ENCODE data around the gene ALG13. TPM values are rescaled to one million over a fixed set of nuclear protein-coding genes. Genes with fewer than 3 reads are reported as not detected.
"Not testable (repeated sequence)": the region's sequence is repeated elsewhere in the genome, so short reads cannot be mapped to it uniquely, and the experiment has no call there.

Gene ALG13
- 10 to 100 TPM; 35.0 to 41.2 TPM for total RNA-seq

DNA sequence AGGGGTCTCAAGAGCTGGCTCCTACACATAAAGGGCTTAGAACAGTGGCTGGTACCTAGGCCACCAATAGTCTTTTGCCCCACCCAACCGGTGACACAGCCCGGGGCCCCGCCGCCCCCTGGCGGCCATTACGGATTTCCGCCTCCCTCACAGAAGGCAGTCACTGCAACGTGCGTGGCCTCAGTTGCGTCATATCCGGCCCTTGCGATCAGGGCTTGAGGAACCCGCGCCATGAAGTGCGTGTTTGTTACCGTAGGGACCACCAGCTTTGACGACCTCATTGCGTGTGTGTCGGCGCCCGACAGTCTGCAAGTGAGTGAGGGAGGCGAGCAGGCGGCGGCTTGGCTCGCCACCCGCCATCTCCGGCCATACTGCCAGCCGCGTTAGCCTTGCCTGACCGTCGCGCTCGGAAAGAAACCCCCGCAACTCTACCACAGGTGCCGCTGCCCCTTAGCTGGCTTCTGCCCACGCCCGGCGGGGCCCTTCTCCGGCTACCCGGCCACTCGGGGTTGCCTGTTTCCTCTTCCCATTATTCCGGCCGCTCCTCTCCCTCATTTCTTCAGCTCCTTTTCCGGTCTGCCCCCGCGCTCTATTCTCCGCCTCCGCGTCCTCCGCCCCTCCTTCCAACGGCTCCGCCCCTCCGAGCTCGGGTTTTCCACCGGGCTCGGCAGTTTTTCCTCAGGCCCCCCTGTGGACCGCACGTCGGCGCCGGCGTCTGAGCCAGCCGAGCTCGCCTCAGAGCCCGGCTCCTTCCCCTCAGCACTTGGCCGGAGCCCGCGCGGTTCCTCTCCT is at the start of gene ALG13:
Gene ALG13, plus strand, starts transcription at position 183 of the 792 bp plus-strand sequence. Its CDS starts 49 bp downstream, at position 232.
- ATAC-seq (peak; percentile 92), DNase-seq (peak; percentile 90)
- Mint-ChIP-seq H3K27ac (peak within 1 kb of the TSS; percentile 96), H3K4me1 (peaks cover 25% of the 10 kb centered on the region), H3K4me3 (peak within 1 kb of the TSS; percentile 85), H3K27me3 (no peaks in the 10 kb centered on the region), H3K9me3 (ENCODE audit: low read depth) (no peaks in the 10 kb centered on the region), H3K36me3 (peaks cover 16% of the 10 kb centered on the region)
- CTCF ChIA-PET, result no interaction called here

DNA sequence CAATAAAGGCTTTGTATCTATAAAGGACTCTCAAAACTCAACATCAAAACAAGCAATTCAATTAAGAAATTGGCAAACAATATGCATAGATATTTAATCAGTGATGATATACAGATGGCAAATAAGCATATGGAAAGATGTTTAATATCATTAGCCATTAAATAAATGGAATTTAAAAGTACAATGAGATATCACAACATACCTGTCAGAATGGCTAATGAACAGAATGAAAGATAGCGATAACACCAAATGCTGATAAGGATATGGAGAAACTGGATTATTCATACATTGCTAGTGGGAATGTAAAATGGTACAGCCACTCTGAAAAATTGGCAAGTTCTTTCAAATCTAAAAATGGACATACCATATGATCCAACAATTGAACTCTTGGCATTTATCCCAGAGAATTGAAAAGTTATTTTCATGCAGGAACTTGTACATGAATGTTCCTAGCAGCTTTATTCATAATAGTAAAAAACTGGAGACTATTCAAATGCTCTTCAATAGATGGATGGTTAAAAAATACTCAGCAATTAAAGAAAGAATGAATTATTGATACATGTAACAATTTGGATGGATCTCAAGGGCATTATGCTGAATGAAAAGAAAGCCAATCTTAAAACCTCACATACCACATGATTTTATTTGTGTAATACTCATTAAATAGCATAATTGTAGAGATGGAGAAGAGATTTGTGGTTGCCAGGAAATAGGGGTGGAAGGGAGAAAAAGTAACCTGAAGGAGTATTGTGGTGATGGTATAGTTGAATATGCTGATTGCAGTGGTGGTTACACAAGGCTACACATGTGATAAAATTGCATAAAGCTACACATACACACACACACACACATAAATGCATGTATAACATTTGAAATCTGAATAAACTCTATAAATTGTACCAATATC is 45.9 kb upstream of the ALG13 start:
- Mint-ChIP-seq H3K9me3 (ENCODE audit: low read depth) (no peaks in the 10 kb centered on the region), H3K36me3 (no peaks in the 10 kb centered on the region), H3K4me3 (no peak overlapping the region), H3K27me3 (no peaks in the 10 kb centered on the region), H3K4me1 (no peaks in the 10 kb centered on the region), H3K27ac (no peak overlapping the region)
- DNase-seq, result no peak
- ATAC-seq, result no peak
- CTCF ChIA-PET, result no interaction called here

DNA sequence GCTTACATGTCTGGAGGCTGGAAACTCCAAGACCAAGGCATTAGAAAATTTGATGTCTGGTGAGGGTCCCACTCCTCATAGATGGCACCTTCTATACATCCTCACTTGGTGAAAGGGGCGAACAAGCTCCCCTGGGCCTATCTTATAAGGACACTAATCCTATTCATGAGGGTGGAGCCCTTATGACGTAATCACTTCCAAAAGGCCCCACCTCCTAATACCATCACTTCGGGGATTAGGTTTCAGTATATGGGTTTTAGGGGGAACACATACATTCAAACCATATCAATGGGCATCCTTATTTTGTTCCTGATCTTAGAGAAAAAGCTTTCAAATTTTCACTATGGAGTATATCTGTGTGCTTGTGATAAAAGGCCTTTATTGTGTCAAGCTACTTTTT is 39.0 kb upstream of the ALG13 start:
- Mint-ChIP-seq H3K4me1 (peaks cover 9% of the 10 kb centered on the region), H3K9me3 (ENCODE audit: low read depth) (peaks cover 2% of the 10 kb centered on the region), H3K27me3 (no peaks in the 10 kb centered on the region), H3K36me3 (no peaks in the 10 kb centered on the region), H3K27ac (no peak overlapping the region), H3K4me3 (no peak overlapping the region)
- no peak for ATAC-seq
- CTCF ChIA-PET, result no interaction called here
- DNase-seq, result no peak

DNA sequence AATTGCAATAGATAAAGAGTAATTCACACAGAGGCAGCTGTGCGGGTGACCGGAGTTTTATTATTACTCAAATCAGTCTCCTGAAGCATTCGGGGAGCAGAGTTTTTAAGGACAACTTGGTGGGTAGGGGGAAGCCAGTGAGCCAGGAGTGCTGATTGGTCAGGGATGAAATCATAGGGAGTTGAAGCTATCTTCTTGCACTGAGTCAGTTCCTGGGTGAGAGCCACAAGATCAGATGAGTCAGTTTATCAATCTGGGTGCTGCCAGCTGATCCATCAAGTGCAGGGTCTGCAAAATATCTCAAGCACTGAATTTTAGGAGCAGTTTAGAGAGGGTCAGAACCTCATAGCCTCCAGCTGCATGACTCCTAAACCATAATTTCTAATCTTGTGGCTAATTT is 35.8 kb upstream of the ALG13 start:
- H3K4me1 Mint-ChIP-seq; CTCF ChIA-PET; H3K9me3 Mint-ChIP-seq (ENCODE audit: low read depth): not testable (repeated sequence)

DNA sequence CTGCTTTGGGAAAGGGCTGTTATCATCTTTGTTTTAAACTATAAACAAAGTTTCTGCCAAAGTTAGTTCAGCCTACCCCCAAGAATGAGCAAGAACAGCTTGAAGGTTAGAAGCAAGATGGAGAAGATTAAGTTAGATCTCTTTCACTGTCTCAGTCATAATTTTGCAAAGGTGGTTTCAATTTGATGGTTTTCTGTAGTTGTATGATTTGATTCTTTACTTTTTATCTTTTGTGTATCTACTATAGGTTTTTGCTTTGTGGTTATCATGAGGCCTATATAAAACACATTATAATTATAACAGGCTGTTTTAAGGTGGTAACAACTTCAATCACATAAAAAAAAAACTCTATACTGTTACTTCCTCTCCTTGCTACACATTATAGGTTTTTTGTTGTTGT is 35.4 kb upstream of the ALG13 start:
- peaks cover 2% of the 10 kb centered on the region for H3K9me3 Mint-ChIP-seq (ENCODE audit: low read depth)
- H3K4me3 Mint-ChIP-seq, result no peak overlapping the region
- no peaks in the 10 kb centered on the region for H3K27me3 Mint-ChIP-seq
- CTCF ChIA-PET, result no interaction called here
- H3K27ac Mint-ChIP-seq, result no peak overlapping the region
- H3K36me3 Mint-ChIP-seq, result no peaks in the 10 kb centered on the region
- peaks cover 9% of the 10 kb centered on the region for H3K4me1 Mint-ChIP-seq
- peak; percentile 42 for ATAC-seq
- DNase-seq, result no peak

More for the DNA sequence above, 35.8 kb upstream of the ALG13 start:
- DNase-seq, result peak; percentile 40
- H3K27me3 Mint-ChIP-seq, H3K36me3 Mint-ChIP-seq, H3K4me3 Mint-ChIP-seq, H3K27ac Mint-ChIP-seq, ATAC-seq: not testable (repeated sequence)

DNA sequence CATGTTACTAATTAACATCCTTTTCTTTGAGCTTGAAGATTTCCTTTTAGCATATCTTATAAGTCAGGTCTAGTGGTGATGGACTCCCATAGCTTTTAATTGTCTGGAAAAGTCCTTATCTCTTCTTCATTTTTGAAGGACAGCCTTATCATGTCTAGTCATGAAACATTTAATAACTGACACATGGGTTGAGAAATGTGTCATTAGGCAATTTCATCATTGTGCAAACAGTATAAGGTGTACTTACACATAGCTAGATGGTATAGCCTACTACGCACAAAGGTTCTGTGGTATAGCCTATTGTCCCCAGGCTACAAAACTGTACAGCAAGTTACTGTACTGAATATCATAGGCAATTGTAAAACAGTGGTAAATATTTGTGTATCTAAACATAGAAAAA is 34.5 kb upstream of the ALG13 start:
- Mint-ChIP-seq H3K4me1 (peaks cover 9% of the 10 kb centered on the region), H3K9me3 (ENCODE audit: low read depth) (no peaks in the 10 kb centered on the region), H3K36me3 (no peaks in the 10 kb centered on the region), H3K4me3 (no peak overlapping the region), H3K27me3 (no peaks in the 10 kb centered on the region), H3K27ac (no peak overlapping the region)
- ATAC-seq (no peak), DNase-seq (no peak)
- CTCF ChIA-PET, result no interaction called here

DNA sequence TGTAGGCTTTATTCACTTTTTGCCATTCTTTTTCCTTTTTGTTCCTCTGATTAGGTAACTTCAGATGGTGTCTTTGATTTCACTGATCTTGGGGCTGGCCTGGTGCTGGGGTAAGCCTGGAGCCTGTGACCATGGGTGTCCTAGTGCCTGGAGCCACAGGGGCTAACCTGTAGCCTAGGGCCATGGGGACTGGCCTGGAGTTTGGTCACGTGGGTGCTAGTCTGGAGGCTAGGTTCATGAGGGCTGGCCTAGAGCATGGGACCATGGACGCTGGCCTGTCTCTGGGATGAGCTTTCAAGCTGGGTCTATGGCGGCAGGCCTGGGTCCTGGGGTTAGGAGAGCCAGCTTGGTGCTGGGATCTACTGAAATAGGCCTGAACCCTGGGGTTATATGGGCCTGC is 32.2 kb upstream of the ALG13 start:
- CTCF ChIA-PET, result no interaction called here
- no peaks in the 10 kb centered on the region for H3K27me3 Mint-ChIP-seq

DNA sequence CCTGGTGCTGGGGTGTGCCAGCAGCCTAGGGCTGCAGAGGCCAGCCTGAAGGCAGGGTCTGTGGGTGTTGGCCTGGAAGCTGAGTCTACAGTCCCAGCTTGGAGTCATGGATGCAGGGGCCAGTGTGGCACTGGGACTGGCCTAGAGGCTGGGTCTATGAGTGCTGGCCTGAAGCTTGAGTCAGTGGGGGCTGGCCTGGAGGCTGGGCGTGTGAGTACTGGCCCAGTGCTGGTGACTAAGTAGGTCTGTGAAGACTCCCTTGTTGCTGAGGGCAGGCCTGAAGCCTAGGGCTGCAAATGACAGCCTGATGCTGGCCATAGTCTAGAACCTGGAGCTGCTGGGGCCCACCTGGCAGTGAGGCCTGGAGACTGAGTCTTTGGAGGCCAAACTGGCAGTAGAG is 31.3 kb upstream of the ALG13 start:
- CTCF ChIA-PET, result no interaction called here
- no peak overlapping the region for H3K4me3 Mint-ChIP-seq
- H3K9me3 Mint-ChIP-seq (ENCODE audit: low read depth), result no peaks in the 10 kb centered on the region
- H3K4me1 Mint-ChIP-seq, result peaks cover 9% of the 10 kb centered on the region
- DNase-seq (no peak), ATAC-seq (no peak)
- no peaks in the 10 kb centered on the region for H3K36me3 Mint-ChIP-seq
- no peak overlapping the region for H3K27ac Mint-ChIP-seq
- no peaks in the 10 kb centered on the region for H3K27me3 Mint-ChIP-seq

More for the DNA sequence above, 32.2 kb upstream of the ALG13 start:
- peaks cover 9% of the 10 kb centered on the region for H3K4me1 Mint-ChIP-seq
- H3K4me3 Mint-ChIP-seq, result no peak overlapping the region
- H3K27ac Mint-ChIP-seq, result no peak overlapping the region
- DNase-seq (no peak), ATAC-seq (no peak)
- H3K9me3 Mint-ChIP-seq (ENCODE audit: low read depth), result no peaks in the 10 kb centered on the region
- no peaks in the 10 kb centered on the region for H3K36me3 Mint-ChIP-seq

DNA sequence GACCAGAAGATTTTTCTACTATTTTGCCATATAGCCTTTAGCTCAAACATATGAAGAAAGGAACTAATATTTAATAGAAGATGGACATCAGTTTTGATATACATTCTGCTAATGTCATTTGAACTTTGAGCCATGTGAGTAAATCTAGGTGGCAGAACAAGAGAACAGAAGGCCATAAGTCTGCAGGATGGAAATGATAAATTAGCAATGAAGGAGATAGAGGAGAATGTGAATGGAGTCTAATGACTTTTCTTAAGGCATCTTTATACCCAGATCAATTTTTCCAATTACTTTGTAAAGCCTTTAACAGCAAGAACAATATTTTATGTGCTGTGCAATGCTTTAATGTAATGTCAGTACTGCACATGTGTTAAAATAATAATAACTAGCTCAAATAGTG is 30.1 kb upstream of the ALG13 start:
- no peak for ATAC-seq
- Mint-ChIP-seq H3K4me1 (peaks cover under 1% of the 10 kb centered on the region), H3K27ac (no peak overlapping the region), H3K4me3 (no peak overlapping the region), H3K9me3 (ENCODE audit: low read depth) (no peaks in the 10 kb centered on the region), H3K36me3 (no peaks in the 10 kb centered on the region), H3K27me3 (no peaks in the 10 kb centered on the region)
- CTCF ChIA-PET, result no interaction called here
- no peak for DNase-seq

DNA sequence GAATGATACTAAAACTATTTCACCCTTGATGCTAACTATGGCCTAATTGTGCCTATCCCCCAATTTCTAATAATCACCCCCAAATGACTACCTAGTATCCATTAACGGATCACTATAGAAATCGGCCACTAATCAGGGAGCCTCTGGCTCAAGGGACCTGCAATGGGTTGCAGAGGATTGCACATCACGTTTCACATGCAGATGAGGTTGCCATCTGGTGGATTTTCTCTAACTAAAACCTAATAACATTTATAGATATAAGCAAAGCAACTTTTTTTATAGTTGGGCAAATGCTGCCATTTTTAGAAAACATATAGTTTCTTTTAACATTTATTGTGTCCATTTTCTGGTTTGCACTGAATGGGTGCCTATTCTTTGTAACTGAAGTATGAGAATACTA is 28.3 kb upstream of the ALG13 start:
- H3K4me3 Mint-ChIP-seq, result no peak overlapping the region
- CTCF ChIA-PET, result no interaction called here
- no peak overlapping the region for H3K27ac Mint-ChIP-seq
- DNase-seq, result no peak
- no peak for ATAC-seq
- H3K36me3 Mint-ChIP-seq, result no peaks in the 10 kb centered on the region
- H3K27me3 Mint-ChIP-seq, result no peaks in the 10 kb centered on the region
- no peaks in the 10 kb centered on the region for H3K9me3 Mint-ChIP-seq (ENCODE audit: low read depth)
- no peaks in the 10 kb centered on the region for H3K4me1 Mint-ChIP-seq

DNA sequence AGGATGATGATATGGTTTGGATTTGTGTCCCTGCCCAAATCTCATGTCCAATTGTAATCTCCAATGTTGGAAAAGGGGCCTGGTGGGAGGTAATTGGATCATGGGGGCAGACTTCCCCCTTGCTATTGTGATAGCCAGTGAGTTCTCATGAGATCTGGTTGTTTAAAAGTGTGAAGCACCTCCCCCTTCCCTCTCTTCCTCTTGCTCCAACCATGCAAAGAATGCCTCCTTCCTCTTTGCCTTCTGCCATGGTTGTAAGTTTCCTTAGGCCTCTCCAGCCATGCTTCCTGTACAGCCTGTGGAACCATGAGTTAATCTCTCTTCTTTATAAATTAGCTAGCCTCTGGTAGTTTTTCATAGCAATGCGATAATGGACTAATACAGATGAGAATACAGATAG is 19.7 kb upstream of the ALG13 start:
- ATAC-seq, result no peak
- H3K9me3 Mint-ChIP-seq (ENCODE audit: low read depth), result no peaks in the 10 kb centered on the region
- no peak overlapping the region for H3K4me3 Mint-ChIP-seq
- no peaks in the 10 kb centered on the region for H3K36me3 Mint-ChIP-seq
- H3K27me3 Mint-ChIP-seq, result no peaks in the 10 kb centered on the region
- H3K4me1 Mint-ChIP-seq, result no peaks in the 10 kb centered on the region
- no peak for DNase-seq
- CTCF ChIA-PET, result no interaction called here
- no peak overlapping the region for H3K27ac Mint-ChIP-seq

DNA sequence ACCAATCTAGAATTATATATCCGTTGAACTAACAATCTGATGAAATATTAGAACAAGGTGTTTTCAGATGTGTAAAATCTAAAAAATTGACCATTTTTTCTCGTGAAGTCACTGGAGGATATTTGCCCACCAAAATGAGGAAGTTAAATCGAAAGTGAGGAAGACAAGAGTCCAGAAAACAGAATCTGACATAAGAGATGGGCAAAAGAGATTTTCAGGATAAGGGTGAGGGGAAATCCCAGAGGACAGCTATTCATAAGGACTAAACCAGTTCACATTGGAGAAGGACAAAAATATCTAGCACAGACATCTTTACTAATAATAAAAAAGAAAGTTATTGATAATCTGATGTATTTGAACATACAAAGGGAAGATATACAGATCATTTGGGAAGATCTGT is 18.7 kb upstream of the ALG13 start:
- no peak for ATAC-seq
- no peak overlapping the region for H3K4me3 Mint-ChIP-seq
- no peaks in the 10 kb centered on the region for H3K27me3 Mint-ChIP-seq
- no peak overlapping the region for H3K27ac Mint-ChIP-seq
- H3K9me3 Mint-ChIP-seq (ENCODE audit: low read depth), result no peaks in the 10 kb centered on the region
- CTCF ChIA-PET, result no interaction called here
- H3K4me1 Mint-ChIP-seq, result no peaks in the 10 kb centered on the region
- no peaks in the 10 kb centered on the region for H3K36me3 Mint-ChIP-seq
- no peak for DNase-seq

DNA sequence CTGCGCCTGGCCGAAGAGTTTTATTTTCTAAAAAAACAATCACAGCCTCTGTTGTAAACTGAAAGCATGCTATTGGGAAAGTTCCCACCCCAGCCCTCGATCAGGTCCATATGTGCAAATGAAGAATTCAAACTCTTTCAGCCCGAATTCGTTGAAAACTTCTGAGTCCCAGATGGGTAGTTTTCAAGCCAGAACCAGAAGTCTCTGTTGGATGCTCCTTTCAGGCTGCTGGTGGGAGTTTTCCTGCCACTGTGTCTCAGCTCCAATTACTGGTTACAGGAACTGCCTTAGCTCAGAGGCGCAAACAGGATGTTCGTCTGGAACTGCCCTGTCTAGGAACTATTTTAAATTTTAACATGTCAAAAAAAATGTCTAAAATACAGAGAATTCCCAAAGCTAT is 9.3 kb upstream of the ALG13 start:
- Mint-ChIP-seq H3K4me3 (no peak overlapping the region), H3K36me3 (no peaks in the 10 kb centered on the region), H3K9me3 (ENCODE audit: low read depth) (no peaks in the 10 kb centered on the region), H3K27ac (no peak overlapping the region), H3K4me1 (no peaks in the 10 kb centered on the region), H3K27me3 (no peaks in the 10 kb centered on the region)
- CTCF ChIA-PET, result interaction anchor here (0.6 kb wide), 1 partner anchor 18 kb away, joined by 3 read pairs; no protein-coding TSS in a partner anchor
- ATAC-seq (no peak), DNase-seq (no peak)

DNA sequence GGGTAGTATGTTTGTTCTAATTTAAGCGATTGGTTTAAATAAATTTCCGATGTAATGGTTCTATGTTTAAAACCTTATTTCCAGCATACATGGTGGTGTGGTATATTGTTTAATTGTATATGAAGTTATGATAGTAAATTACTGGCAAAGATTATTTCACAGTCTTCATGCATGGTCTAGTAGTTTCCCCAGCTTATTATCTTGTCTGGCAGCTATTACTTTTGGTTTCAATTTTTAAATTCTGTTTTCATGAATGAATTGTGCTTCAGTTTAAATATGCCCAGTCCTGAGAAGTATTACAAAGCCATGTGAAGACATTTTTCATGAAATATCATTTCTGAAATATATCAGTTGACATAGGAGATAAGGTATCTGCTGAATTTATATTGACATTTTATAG is 6.3 kb downstream of the ALG13 start:
- CTCF ChIA-PET, result no interaction called here
- peaks cover 20% of the 10 kb centered on the region for H3K4me1 Mint-ChIP-seq

More for the DNA sequence above, 6.3 kb downstream of the ALG13 start:
- no peak overlapping the region for H3K27ac Mint-ChIP-seq
- H3K4me3 Mint-ChIP-seq, result no peak overlapping the region
- no peak for DNase-seq
- H3K27me3 Mint-ChIP-seq, result no peaks in the 10 kb centered on the region
- ATAC-seq, result no peak
- H3K36me3 Mint-ChIP-seq, result peaks cover 38% of the 10 kb centered on the region
- H3K9me3 Mint-ChIP-seq (ENCODE audit: low read depth), result no peaks in the 10 kb centered on the region
